ENCODE measurements around the gene GOLM1. TPM values are rescaled to one million over a fixed set of nuclear protein-coding genes. Genes with fewer than 3 reads are reported as not detected.
A peak's percentile ranks its signal among the peaks of the same experiment; 100 is the strongest.

The GOLM1 gene
- total RNA-seq, 1 donor from 2014 or later = 55.0 TPM

DNA sequence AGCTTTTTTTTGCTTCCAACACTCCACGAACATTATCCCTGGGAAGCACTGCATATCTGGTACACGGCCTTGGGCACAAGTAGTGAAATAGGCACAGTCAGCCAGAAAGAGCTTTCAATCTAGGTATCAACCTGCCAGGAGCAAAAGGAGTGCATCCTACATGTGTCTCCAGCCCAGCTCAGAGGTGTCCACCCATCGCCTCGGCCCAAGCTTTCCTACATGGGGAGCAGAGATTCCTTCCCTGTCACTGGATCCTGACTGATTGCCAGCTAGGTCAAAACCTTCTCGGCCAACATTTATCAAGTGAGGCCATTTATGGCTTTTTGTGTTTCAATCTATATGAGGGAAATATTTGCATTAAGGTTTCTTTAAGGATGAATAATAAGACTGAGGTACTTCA lies 55.8 kb downstream of the GOLM1 start:
- no peaks in the 10 kb centered on the region for H3K9me3 Mint-ChIP-seq (ENCODE audit: low read depth)
- H3K4me3 Mint-ChIP-seq (ENCODE audit: unreplicated experiment) = no peak overlapping the region
- no peak for DNase-seq (ENCODE audit: low spot score)
- H3K27me3 Mint-ChIP-seq (ENCODE audit: low read depth) = no peaks in the 10 kb centered on the region
- TF ChIP-seq CTCF (IDR thresholded peaks at IDR 0.05) = no peak
- H3K4me1 Mint-ChIP-seq (ENCODE audit: low read depth) = peaks cover 10% of the 10 kb centered on the region
- peaks cover 9% of the 10 kb centered on the region for H3K36me3 Mint-ChIP-seq (ENCODE audit: low read depth)
- no peak overlapping the region for H3K27ac Mint-ChIP-seq (ENCODE audit: unreplicated experiment)

DNA sequence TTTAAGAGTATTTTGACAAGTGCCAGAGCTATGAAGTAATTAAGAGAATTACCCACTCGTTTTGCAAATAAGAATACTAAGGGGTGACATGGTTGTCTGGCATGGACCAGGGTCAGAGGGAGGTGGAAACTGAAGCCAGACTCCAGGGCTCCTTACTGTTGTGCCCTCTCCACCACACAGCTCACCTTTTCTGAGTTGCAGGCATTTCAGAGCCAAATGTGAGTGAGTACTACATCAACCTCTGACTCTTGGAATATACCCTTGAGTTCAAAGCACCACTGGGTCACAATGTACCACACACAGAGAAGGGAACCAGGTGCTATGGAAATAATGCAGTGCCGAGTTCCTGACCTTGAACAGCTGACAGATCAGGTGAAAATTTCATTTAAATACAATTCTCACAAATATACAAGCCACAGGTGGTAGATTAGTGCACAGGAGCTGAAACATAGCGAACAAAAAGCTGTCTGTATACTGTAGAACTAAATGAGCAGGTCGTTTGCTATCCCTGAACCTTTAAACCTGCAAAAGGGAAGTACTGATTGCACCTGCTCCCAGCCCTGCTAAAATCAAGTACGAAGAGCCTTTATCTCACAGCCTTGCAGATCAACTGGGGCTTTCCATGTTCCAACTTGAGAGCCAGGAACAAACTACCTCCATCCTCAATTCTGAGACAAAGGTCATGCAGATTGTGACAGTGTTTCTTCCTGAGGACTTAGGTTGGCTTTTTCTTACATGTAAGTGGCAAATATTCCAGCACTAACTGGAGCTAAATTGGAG lies 57.0 kb downstream of the GOLM1 start:
- peaks cover 11% of the 10 kb centered on the region for H3K36me3 Mint-ChIP-seq (ENCODE audit: low read depth)
- H3K27ac Mint-ChIP-seq (ENCODE audit: unreplicated experiment) = no peak overlapping the region
- H3K27me3 Mint-ChIP-seq (ENCODE audit: low read depth) = no peaks in the 10 kb centered on the region
- no peak for DNase-seq (ENCODE audit: low spot score)
- H3K4me1 Mint-ChIP-seq (ENCODE audit: low read depth) = peaks cover 12% of the 10 kb centered on the region
- no peak for TF ChIP-seq CTCF (IDR thresholded peaks at IDR 0.05)
- H3K4me3 Mint-ChIP-seq (ENCODE audit: unreplicated experiment) = no peak overlapping the region
- no peaks in the 10 kb centered on the region for H3K9me3 Mint-ChIP-seq (ENCODE audit: low read depth)

GRCh38 chr9:86041311-86041741 lies 58.0 kb downstream of the GOLM1 start:
- DNase-seq (ENCODE audit: low spot score) = no peak
- peaks cover 12% of the 10 kb centered on the region for H3K4me1 Mint-ChIP-seq (ENCODE audit: low read depth)
- H3K27ac Mint-ChIP-seq (ENCODE audit: unreplicated experiment) = no peak overlapping the region
- H3K36me3 Mint-ChIP-seq (ENCODE audit: low read depth) = peaks cover 11% of the 10 kb centered on the region
- no peaks in the 10 kb centered on the region for H3K27me3 Mint-ChIP-seq (ENCODE audit: low read depth)
- H3K4me3 Mint-ChIP-seq (ENCODE audit: unreplicated experiment) = no peak overlapping the region
- TF ChIP-seq CTCF (IDR thresholded peaks at IDR 0.05) = no peak
- no peaks in the 10 kb centered on the region for H3K9me3 Mint-ChIP-seq (ENCODE audit: low read depth)

- no peak for TF ChIP-seq CTCF (IDR thresholded peaks at IDR 0.05)
- Mint-ChIP-seq H3K27ac (ENCODE audit: unreplicated experiment) (peak overlapping the region; percentile 1), H3K4me3 (ENCODE audit: unreplicated experiment) (no peak overlapping the region), H3K36me3 (ENCODE audit: low read depth) (peaks cover 11% of the 10 kb centered on the region), H3K9me3 (ENCODE audit: low read depth) (no peaks in the 10 kb centered on the region), H3K4me1 (ENCODE audit: low read depth) (peaks cover 12% of the 10 kb centered on the region), H3K27me3 (ENCODE audit: low read depth) (no peaks in the 10 kb centered on the region)
- DNase-seq (ENCODE audit: low spot score) = no peak
Measured at GRCh38 chr9:86040861-86041155, 58.5 kb downstream of the GOLM1 start.

GRCh38 chr9:86039991-86040860 lies 59.1 kb downstream of the GOLM1 start:
- TF ChIP-seq CTCF (IDR thresholded peaks at IDR 0.05) = no peak
- H3K4me1 Mint-ChIP-seq (ENCODE audit: low read depth) = peaks cover 12% of the 10 kb centered on the region

More at GRCh38 chr9:86039991-86040860, 59.1 kb downstream of the GOLM1 start:
- Mint-ChIP-seq H3K27me3 (ENCODE audit: low read depth) (no peaks in the 10 kb centered on the region), H3K4me3 (ENCODE audit: unreplicated experiment) (no peak overlapping the region), H3K36me3 (ENCODE audit: low read depth) (peaks cover 11% of the 10 kb centered on the region), H3K27ac (ENCODE audit: unreplicated experiment) (peak overlapping the region; percentile 41), H3K9me3 (ENCODE audit: low read depth) (no peaks in the 10 kb centered on the region)
- no peak for DNase-seq (ENCODE audit: low spot score)
